Vagina (tissue), 2 donors: Measurements from ENCODE around the gene TMTC1. TPM values are rescaled to one million over a fixed set of nuclear protein-coding genes. Genes with fewer than 3 reads are reported as not detected.

Experiments
- DNase-seq, 2 donors: peaks; one replicate each; pipeline ENCODE4 v3.0.0-alpha.2; 2017; ENCODE audit errors: extremely low spot score in 2 of 2
- H3K27ac ChIP-seq: fragments of 200-600 bp; sonication (generic); one replicate; pipeline ENCODE4 v1.5.1; 2019
- H3K27me3 ChIP-seq: fragments of 200-600 bp; sonication (generic); one replicate; pipeline ENCODE4 v1.5.1; 2019
- H3K36me3 ChIP-seq, 2 donors: fragments of 200-600 bp; sonication (generic); one replicate each; pipeline ENCODE4 v1.5.1; 2017 to 2019
- H3K4me1 ChIP-seq: fragments of 200-600 bp; sonication (generic); one replicate; pipeline ENCODE4 v1.5.1; 2019
- H3K4me3 ChIP-seq, 2 donors: fragments of 200-600 bp; sonication (generic); 1 replicate in 1 of 2; 2 replicates in 1 of 2; pipeline ENCODE4 v1.5.1; 2016 to 2019
- H3K9me3 ChIP-seq: fragments of 200-600 bp; sonication (generic); one replicate; pipeline ENCODE4 v1.5.1; 2019
- CTCF ChIP-seq, 3 experiments: fragments of 450-650 bp in 2 of 3; fragments of 200-600 bp in 1 of 3; sonication (generic) in 1 of 3; IDR thresholded peaks; one replicate each; pipeline ENCODE4 v1.5.1; 2017 to 2019; ENCODE audit warnings: antibody characterized with exemption in 3 of 3, mild to moderate bottlenecking in 2 of 3, moderate library complexity in 2 of 3
- POLR2A ChIP-seq, 2 donors: fragments of 450-650 bp; IDR thresholded peaks; one replicate each; pipeline ENCODE4 v1.6.1; 2017; ENCODE audit warnings: antibody characterized with exemption in 2 of 2, mild to moderate bottlenecking in 2 of 2, moderate library complexity in 2 of 2
- POLR2AphosphoS5 ChIP-seq, 2 donors: sonication (generic); formaldehyde crosslinking; IDR thresholded peaks; one replicate each; pipeline ENCODE4 v1.9.0; 2017; ENCODE audit warnings: antibody characterized with exemption in 2 of 2, mild to moderate bottlenecking in 2 of 2, low read depth in 1 of 2; ENCODE audit not compliant: insufficient read depth in 1 of 2
- intact Hi-C: fragments of 100-400 bp; cut with DNase I; formaldehyde crosslinking; loops from one replicate; pipeline ENCODE4 v1.15.1; 2023
- total RNA-seq: library from RNA; depleted of rRNA; stranded (reverse); fragments of >200 nt; gene quantifications from one replicate; pipeline ENCODE4 v1.2.3, GENCODE V29; 2016

TMTC1 gene
- total RNA-seq, 1 donor from 2014 or later: 63.8 TPM

DNA sequence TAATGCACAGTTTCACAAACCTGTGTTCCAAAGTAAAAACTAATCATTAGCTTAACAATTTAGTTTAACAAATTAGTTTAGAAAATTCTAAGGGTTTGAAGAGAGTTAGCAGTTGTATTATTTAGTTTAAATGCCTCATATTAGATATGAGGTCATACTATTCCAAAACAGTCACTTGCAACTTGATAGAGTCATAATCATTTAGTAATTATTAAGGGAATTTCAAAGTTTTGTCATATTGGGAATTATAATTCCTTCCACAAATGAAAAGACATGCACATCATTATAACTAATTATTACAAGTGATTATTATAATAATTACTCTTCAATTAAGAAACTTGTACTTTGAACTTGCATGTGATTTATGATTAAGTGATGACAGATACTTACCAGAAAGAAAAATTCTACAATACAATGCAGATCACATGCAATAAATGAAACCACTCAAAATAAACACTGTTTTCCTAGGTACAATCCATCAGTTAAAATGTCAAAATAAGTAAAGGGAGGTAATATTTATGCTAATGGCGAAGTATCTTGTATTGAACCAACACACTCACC, 66.1 kb downstream of the TMTC1 start:
- TF ChIP-seq POLR2A (IDR thresholded peaks at IDR 0.05) (no peak), CTCF (IDR thresholded peaks at IDR 0.05) (no peak), POLR2AphosphoS5 (IDR thresholded peaks at IDR 0.05; ENCODE audit: insufficient read depth in 1 of 2, low read depth in 1 of 2) (no peak)
- DNase-seq: no peak
- no peaks in the 10 kb centered on the region for H3K4me1 ChIP-seq
- intact Hi-C loops: no loop called here
- H3K4me3 ChIP-seq: no peak overlapping the region
- no peaks in the 10 kb centered on the region for H3K9me3 ChIP-seq
- H3K27ac ChIP-seq: no peak overlapping the region
- no peaks in the 10 kb centered on the region for H3K27me3 ChIP-seq
- H3K36me3 ChIP-seq: no peaks in the 10 kb centered on the region

GRCh38 chr12:29714966-29715365, 68.8 kb downstream of the TMTC1 start:
- TF ChIP-seq POLR2A (IDR thresholded peaks at IDR 0.05) (no peak), CTCF (IDR thresholded peaks at IDR 0.05) (no peak), POLR2AphosphoS5 (IDR thresholded peaks at IDR 0.05; ENCODE audit: insufficient read depth in 1 of 2, low read depth in 1 of 2) (no peak)
- H3K36me3 ChIP-seq: no peaks in the 10 kb centered on the region
- DNase-seq: no peak
- peaks cover 5% of the 10 kb centered on the region for H3K4me1 ChIP-seq
- no peak overlapping the region for H3K27ac ChIP-seq
- no peak overlapping the region for H3K4me3 ChIP-seq
- H3K9me3 ChIP-seq: no peaks in the 10 kb centered on the region
- intact Hi-C loops: no loop called here
- H3K27me3 ChIP-seq: no peaks in the 10 kb centered on the region

GRCh38 chr12:29713729-29714128, 70.0 kb downstream of the TMTC1 start:
- H3K4me3 ChIP-seq: no peak overlapping the region
- intact Hi-C loops: no loop called here
- no peaks in the 10 kb centered on the region for H3K27me3 ChIP-seq
- DNase-seq: no peak
- H3K36me3 ChIP-seq: no peaks in the 10 kb centered on the region
- no peak overlapping the region for H3K27ac ChIP-seq
- no peak for TF ChIP-seq POLR2AphosphoS5 (IDR thresholded peaks at IDR 0.05; ENCODE audit: insufficient read depth in 1 of 2, low read depth in 1 of 2)
- TF ChIP-seq POLR2A (IDR thresholded peaks at IDR 0.05): no peak
- no peak for TF ChIP-seq CTCF (IDR thresholded peaks at IDR 0.05)
- H3K9me3 ChIP-seq: no peaks in the 10 kb centered on the region
- H3K4me1 ChIP-seq: peaks cover 17% of the 10 kb centered on the region

DNA sequence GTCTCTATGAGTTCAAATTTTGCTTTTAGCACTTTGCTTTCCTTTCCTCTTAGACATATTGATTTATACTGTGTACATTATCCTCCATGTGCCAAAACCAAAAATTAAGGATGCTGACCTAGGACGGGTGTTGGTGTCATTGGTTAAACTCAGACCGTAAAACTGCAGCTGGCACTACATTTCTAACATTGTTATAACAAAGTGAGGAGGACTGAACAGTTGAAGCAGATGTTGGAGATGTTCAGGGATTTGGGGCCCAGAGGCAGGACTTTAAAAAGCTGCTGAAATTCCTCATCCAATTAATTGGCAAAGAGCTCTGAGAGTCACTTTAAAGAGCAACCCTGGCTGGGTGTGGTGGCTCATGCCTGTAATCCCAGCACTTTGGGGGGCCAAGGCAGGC, 72.4 kb downstream of the TMTC1 start:
- no peak overlapping the region for H3K27ac ChIP-seq
- H3K27me3 ChIP-seq: no peaks in the 10 kb centered on the region
- no peak overlapping the region for H3K4me3 ChIP-seq
- no peaks in the 10 kb centered on the region for H3K9me3 ChIP-seq
- TF ChIP-seq POLR2AphosphoS5 (IDR thresholded peaks at IDR 0.05; ENCODE audit: insufficient read depth in 1 of 2, low read depth in 1 of 2) (no peak), CTCF (IDR thresholded peaks at IDR 0.05) (no peak), POLR2A (IDR thresholded peaks at IDR 0.05) (no peak)
- H3K36me3 ChIP-seq: no peaks in the 10 kb centered on the region
- intact Hi-C loops: no loop called here
- no peak for DNase-seq
- H3K4me1 ChIP-seq: peaks cover 17% of the 10 kb centered on the region

- Histone ChIP-seq H3K27ac (no peak overlapping the region), H3K9me3 (no peaks in the 10 kb centered on the region), H3K4me3 (no peak overlapping the region), H3K4me1 (peaks cover 17% of the 10 kb centered on the region), H3K27me3 (no peaks in the 10 kb centered on the region), H3K36me3 (no peaks in the 10 kb centered on the region)
- intact Hi-C loops: no loop called here
- no peak for TF ChIP-seq CTCF (IDR thresholded peaks at IDR 0.05)
- no peak for TF ChIP-seq POLR2AphosphoS5 (IDR thresholded peaks at IDR 0.05; ENCODE audit: insufficient read depth in 1 of 2, low read depth in 1 of 2)
- TF ChIP-seq POLR2A (IDR thresholded peaks at IDR 0.05): no peak
- no peak for DNase-seq
Observed at GRCh38 chr12:29710104-29710503, 73.6 kb downstream of the TMTC1 start.
